ENCODE results near the gene RRP36.
"Not testable (repeated sequence)": the region's sequence is repeated elsewhere in the genome, so short reads cannot be mapped to it uniquely, and the experiment has no call there.

RRP36 gene

DNA sequence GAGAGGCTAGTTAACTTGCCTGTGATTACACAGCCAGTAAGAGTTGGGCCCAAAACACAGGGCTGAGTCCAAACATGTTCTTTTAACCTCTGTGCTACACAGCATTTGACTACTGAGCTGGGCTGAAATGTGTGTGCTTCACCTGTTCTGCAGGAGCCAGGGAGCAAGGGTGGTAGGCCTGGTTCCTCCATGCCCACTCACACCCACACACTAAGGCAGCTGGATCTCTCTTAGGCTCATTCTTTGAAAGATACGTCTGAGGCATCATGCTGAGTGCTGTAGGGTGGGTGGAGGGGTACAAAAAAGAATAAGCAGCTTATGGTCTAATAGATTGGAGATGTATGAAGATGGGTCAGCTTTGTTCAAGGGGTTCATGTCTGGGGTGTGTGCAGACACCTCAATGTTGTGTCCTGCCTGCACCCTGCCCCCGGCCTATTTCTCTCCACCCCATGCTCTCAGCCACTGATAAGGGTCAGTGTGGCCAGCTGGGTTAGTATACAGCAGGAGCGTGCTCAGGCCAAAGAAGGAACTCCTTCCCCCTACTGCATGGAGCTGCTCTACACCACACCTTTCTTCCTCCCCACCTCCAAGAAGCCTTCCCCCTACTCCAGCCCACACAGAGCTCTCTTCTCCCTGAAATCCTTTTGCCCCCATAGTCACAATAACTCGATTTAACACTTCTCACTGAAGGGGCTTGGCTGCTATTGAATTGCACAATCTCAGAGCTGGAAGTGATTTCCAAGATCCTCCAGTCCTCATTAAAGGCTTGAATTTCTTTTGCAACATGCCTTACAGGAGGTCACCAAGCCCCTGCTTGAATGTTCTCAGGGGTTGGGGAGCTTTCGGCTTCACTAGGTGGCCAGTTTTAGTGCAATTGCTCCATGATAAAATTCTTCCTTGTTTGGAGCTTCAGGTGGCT lies 33.6 kb upstream of the RRP36 start:
- DNase-seq (no peak), ATAC-seq (replicated peaks) (no peak)
- Mint-ChIP-seq H3K9me3 (no peaks in the 10 kb centered on the region), H3K4me1 (ENCODE audit: low read depth in 2 of 2) (peaks cover 44 to 53% of the 10 kb centered on the region in 2 donors), H3K27ac (peak overlapping the region; percentile 63 to 95), H3K36me3 (ENCODE audit: insufficient read depth) (peaks cover 29% of the 10 kb centered on the region), H3K27me3 (no peaks in the 10 kb centered on the region), H3K4me3 (peak overlapping the region; percentile 87 to 97)

DNA sequence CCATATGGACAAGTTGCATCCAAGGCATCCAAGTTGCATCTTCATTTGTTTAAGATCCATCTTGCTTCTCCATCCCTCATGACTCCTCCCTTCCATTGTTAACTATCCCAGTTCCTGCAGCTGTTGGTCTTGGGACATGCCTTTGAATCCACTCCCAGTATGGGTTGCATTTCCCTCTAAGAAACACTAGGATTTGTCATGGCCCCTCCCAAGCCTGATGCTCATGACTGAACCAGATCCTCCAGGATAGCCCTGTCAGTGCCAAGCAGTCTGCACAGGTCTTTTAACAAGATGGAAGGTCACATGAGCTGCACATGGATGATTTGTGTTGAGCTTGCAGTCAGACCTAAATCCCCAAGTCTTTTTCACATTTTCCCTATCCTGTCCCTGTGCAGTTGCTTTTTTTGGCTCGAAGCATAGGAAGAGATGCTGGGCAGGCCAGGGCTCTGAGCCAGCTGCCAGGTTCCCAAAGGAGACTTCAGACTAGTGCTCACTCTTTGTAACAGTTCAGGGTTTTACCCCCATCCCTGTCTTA lies 32.9 kb upstream of the RRP36 start:
- Mint-ChIP-seq H3K9me3 (no peaks in the 10 kb centered on the region), H3K27ac (peak overlapping the region; percentile 32 to 63), H3K27me3 (no peaks in the 10 kb centered on the region), H3K36me3 (ENCODE audit: insufficient read depth) (peaks cover 29% of the 10 kb centered on the region), H3K4me3 (no peak overlapping the region), H3K4me1 (ENCODE audit: low read depth in 2 of 2) (peaks cover 43 to 51% of the 10 kb centered on the region in 2 donors)
- no peak for DNase-seq
- no peak for ATAC-seq (replicated peaks)

- DNase-seq (no peak), ATAC-seq (replicated peaks) (no peak)
- Mint-ChIP-seq H3K36me3 (ENCODE audit: insufficient read depth) (peaks cover 31% of the 10 kb centered on the region), H3K9me3 (no peaks in the 10 kb centered on the region), H3K27ac (no peak overlapping the region), H3K4me1 (ENCODE audit: low read depth in 2 of 2) (peaks cover 35 to 41% of the 10 kb centered on the region in 2 donors), H3K4me3 (no peak overlapping the region), H3K27me3 (no peaks in the 10 kb centered on the region)
Measured at GRCh38 chr6:42989923-42990322, 31.5 kb upstream of the RRP36 start.

DNA sequence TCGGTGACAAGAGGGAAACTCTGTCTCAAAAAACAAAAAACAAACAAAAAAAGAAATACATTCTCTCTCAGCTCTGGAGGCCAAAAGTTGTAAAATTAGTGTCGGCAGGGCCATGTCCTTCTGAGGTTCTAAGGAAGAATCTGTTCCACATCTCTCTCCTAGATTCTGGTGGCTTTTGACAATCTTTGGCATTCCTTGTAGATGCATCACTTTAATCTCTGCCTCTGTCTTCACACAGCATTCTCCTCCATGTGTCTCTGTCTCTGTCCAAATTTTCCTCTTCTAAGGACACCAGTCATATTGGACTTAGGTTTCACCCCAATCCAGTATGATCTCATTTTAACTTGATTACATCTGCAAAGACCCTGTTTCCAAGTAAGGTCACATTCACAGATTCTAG lies 28.0 kb upstream of the RRP36 start:
- DNase-seq (no peak), ATAC-seq (replicated peaks) (no peak)
- peaks cover 6 to 9% of the 10 kb centered on the region in 2 donors for H3K4me1 Mint-ChIP-seq (ENCODE audit: low read depth in 2 of 2)
- H3K9me3 Mint-ChIP-seq, result no peaks in the 10 kb centered on the region
- H3K27me3 Mint-ChIP-seq, result no peaks in the 10 kb centered on the region
- H3K36me3 Mint-ChIP-seq (ENCODE audit: insufficient read depth), result peaks cover 26% of the 10 kb centered on the region
- peak overlapping the region in 1 of 2 donors; percentile 67 for H3K27ac Mint-ChIP-seq
- no peak overlapping the region for H3K4me3 Mint-ChIP-seq

GRCh38 chr6:42996513-42996912 lies 24.9 kb upstream of the RRP36 start:
- Mint-ChIP-seq H3K4me3 (no peak overlapping the region), H3K27ac (peak overlapping the region in 1 of 2 donors; percentile 47), H3K27me3 (no peaks in the 10 kb centered on the region), H3K9me3 (no peaks in the 10 kb centered on the region), H3K4me1 (ENCODE audit: low read depth in 2 of 2) (peaks cover 0 to 5% of the 10 kb centered on the region in 2 donors), H3K36me3 (ENCODE audit: insufficient read depth) (peaks cover 18% of the 10 kb centered on the region)
- DNase-seq (no peak), ATAC-seq (replicated peaks) (no peak)

DNA sequence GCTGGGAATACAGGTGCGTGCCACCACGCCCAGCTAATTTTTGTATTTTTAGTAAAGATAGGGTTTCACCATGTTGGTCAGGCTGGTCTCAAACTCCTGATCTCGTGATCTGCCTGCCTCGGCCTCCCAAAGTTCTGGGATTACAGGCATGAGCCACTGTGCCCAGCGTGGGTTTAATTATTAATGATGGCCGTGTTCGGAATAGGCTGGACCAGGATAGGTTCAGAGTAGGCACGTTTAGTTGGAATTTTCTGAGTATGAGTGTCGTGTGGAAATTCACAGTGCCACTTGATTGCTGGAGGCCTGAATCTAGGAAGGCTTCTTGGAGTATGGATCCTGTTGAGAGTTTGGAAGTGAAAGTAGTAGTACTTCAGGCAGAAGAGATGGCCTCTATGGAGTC lies 23.2 kb upstream of the RRP36 start:
- ATAC-seq (replicated peaks); H3K27ac Mint-ChIP-seq; DNase-seq; H3K9me3 Mint-ChIP-seq; H3K4me3 Mint-ChIP-seq; H3K4me1 Mint-ChIP-seq (ENCODE audit: low read depth in 2 of 2); H3K27me3 Mint-ChIP-seq: not testable (repeated sequence)
- peaks cover 24% of the 10 kb centered on the region for H3K36me3 Mint-ChIP-seq (ENCODE audit: insufficient read depth)

DNA sequence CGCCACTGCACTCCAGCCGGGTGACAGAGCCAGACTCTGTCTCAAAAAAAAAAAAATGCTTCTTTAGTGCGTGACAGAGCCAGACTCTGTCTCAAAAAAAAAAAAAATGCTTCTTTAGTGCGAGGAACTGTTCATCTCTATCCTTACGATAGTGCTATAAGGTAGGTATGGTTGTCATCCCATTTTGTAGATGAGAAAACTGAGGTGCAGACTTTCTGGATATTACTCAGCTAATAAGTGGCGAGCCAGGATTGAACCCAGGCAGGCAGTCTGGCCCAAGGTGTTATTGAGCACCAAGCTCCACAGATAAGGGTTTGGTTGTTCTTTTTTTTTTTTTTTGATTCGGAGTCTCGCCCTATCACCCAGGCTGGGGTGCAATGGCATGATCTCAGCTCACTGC lies 19.6 kb upstream of the RRP36 start:
- DNase-seq (no peak), ATAC-seq (replicated peaks) (no peak)
- no peaks in the 10 kb centered on the region for H3K9me3 Mint-ChIP-seq
- no peak overlapping the region for H3K27ac Mint-ChIP-seq
- H3K36me3 Mint-ChIP-seq (ENCODE audit: insufficient read depth), result peaks cover 25% of the 10 kb centered on the region
- no peaks in the 10 kb centered on the region for H3K27me3 Mint-ChIP-seq
- H3K4me3 Mint-ChIP-seq, result no peak overlapping the region
- H3K4me1 Mint-ChIP-seq (ENCODE audit: low read depth in 2 of 2), result peaks cover 0 to 6% of the 10 kb centered on the region in 2 donors

DNA sequence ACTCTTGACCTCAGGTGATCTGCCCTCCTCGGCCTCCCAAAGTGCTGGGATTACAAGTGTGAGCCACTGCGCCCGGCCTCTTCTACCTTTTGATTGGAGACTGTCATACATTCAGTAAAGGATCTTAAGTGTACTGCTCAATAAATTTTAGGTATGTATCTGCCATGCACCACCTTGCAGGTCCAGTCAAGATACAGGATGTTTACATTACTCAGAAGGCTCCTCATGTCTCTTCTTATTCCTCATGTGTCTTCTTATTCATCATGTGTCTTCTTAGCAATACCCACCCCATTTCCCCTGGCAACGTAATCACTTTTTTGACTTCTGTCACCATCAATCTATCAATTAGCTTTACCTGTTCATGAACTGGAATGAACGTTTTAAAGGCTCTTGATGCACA lies 15.6 kb upstream of the RRP36 start:
- DNase-seq (no peak), ATAC-seq (replicated peaks) (no peak)
- Mint-ChIP-seq H3K4me1 (ENCODE audit: low read depth in 2 of 2) (peaks cover 0 to 2% of the 10 kb centered on the region in 2 donors), H3K4me3 (no peak overlapping the region), H3K36me3 (ENCODE audit: insufficient read depth) (peaks cover 32% of the 10 kb centered on the region), H3K27ac (peak overlapping the region in 1 of 2 donors; percentile 78), H3K27me3 (no peaks in the 10 kb centered on the region), H3K9me3 (no peaks in the 10 kb centered on the region)

GRCh38 chr6:43006251-43006650 lies 15.2 kb upstream of the RRP36 start:
- H3K36me3 Mint-ChIP-seq (ENCODE audit: insufficient read depth), result peaks cover 29% of the 10 kb centered on the region
- peak overlapping the region in 1 of 2 donors; percentile 78 for H3K27ac Mint-ChIP-seq
- no peaks in the 10 kb centered on the region for H3K27me3 Mint-ChIP-seq
- no peaks in the 10 kb centered on the region for H3K9me3 Mint-ChIP-seq
- no peak overlapping the region for H3K4me3 Mint-ChIP-seq
- H3K4me1 Mint-ChIP-seq (ENCODE audit: low read depth in 2 of 2), result peaks cover 0 to 2% of the 10 kb centered on the region in 2 donors
- DNase-seq (no peak), ATAC-seq (replicated peaks) (no peak)

DNA sequence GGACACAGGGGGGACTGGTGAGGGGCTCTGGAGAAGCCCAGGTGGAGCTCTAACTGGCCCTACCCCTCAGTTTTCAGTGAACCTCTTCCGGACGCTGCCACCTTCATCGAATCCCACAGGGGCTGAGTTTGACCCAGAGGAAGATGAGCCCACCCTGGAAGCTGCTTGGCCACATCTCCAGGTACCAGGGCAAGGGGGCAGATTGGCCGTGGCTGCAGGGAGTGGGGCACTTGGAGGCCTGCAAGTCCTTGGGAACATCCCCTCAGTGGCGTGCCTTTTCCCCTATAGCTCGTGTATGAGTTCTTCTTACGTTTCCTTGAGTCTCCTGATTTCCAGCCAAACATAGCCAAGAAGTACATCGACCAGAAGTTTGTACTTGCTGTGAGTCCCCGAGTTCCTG lies 14.3 kb upstream of the RRP36 start:
- Mint-ChIP-seq H3K9me3 (no peaks in the 10 kb centered on the region), H3K27ac (no peak overlapping the region), H3K36me3 (ENCODE audit: insufficient read depth) (peaks cover 29% of the 10 kb centered on the region), H3K27me3 (no peaks in the 10 kb centered on the region), H3K4me1 (ENCODE audit: low read depth in 2 of 2) (peaks cover 6 to 8% of the 10 kb centered on the region in 2 donors), H3K4me3 (no peak overlapping the region)
- ATAC-seq (replicated peaks), result no peak
- DNase-seq, result no peak

GRCh38 chr6:43009124-43009523 lies 12.3 kb upstream of the RRP36 start:
- ATAC-seq (replicated peaks), result no peak
- H3K4me1 Mint-ChIP-seq (ENCODE audit: low read depth in 2 of 2), result peaks cover 26% of the 10 kb centered on the region in 2 donors
- H3K36me3 Mint-ChIP-seq (ENCODE audit: insufficient read depth), result peaks cover 31% of the 10 kb centered on the region
- no peaks in the 10 kb centered on the region for H3K9me3 Mint-ChIP-seq
- H3K27ac Mint-ChIP-seq, result no peak overlapping the region
- DNase-seq, result peak in 1 of 3 experiments; percentile 36
- no peaks in the 10 kb centered on the region for H3K27me3 Mint-ChIP-seq
- no peak overlapping the region for H3K4me3 Mint-ChIP-seq

DNA sequence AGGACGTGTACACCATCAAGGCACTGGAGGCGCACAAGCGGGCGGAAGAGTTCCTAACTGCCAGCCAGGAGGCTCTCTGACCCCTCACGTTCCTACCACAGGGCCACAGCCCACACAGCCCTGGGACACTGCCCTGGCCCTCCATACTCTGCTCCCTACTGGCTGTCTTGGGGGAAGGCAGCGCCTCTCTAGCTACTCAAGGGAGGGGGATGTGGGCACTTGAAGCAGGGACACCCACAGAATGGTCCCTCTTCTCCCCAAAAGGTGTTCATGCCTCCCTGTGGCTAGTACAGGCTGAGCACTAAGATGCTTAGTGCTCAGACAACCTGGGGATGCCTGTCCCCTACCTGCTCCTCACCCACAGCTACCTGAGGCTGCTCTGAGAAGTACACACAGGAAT lies 10.2 kb upstream of the RRP36 start:
- ATAC-seq (replicated peaks) (no peak), DNase-seq (no peak)
- H3K4me3 Mint-ChIP-seq, result no peak overlapping the region
- no peaks in the 10 kb centered on the region for H3K27me3 Mint-ChIP-seq
- H3K36me3 Mint-ChIP-seq (ENCODE audit: insufficient read depth), result peaks cover 23% of the 10 kb centered on the region
- no peaks in the 10 kb centered on the region for H3K9me3 Mint-ChIP-seq
- peaks cover 34 to 39% of the 10 kb centered on the region in 2 donors for H3K4me1 Mint-ChIP-seq (ENCODE audit: low read depth in 2 of 2)
- peak overlapping the region; percentile 22 to 41 for H3K27ac Mint-ChIP-seq

DNA sequence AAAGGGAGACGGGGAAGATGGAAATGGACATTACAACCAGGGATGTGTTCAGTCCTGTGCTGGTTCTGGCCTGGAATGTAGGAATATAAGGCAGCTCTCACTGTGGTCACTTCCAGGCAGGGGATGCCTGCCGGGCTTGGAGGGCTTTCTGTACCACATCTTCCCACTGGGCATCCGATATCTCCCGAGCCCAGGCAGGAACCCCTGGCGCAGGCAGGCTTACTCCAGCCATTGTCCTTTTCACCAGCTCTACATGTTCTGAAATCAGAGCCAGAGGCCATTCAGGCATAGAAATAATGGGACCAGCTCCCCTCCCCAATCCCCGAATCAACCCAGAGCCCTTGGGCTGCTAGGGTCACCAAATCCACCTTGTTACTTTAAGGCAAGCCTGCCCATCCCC lies 9.1 kb upstream of the RRP36 start:
- H3K27ac Mint-ChIP-seq, result peak overlapping the region; percentile 94 to 97
- H3K9me3 Mint-ChIP-seq, result no peaks in the 10 kb centered on the region
- no peaks in the 10 kb centered on the region for H3K27me3 Mint-ChIP-seq
- peaks cover 21% of the 10 kb centered on the region for H3K36me3 Mint-ChIP-seq (ENCODE audit: insufficient read depth)
- DNase-seq (no peak), ATAC-seq (replicated peaks) (no peak)
- H3K4me1 Mint-ChIP-seq (ENCODE audit: low read depth in 2 of 2), result peaks cover 42 to 46% of the 10 kb centered on the region in 2 donors
- peak overlapping the region; percentile 90 to 95 for H3K4me3 Mint-ChIP-seq
